Liver (tissue), 9 donors: ENCODE results near the gene F8. TPM values are rescaled to one million over a fixed set of nuclear protein-coding genes. Genes with fewer than 3 reads are reported as not detected.

Source experiments
- DNase-seq: peaks from one replicate; pipeline ENCODE4 v3.0.0-alpha.2; 2017; ENCODE audit warnings: low spot score
- H3K27ac ChIP-seq, 2 donors: one replicate each; pipeline ENCODE4 v1.7.0; 2013; ENCODE audit warnings: inconsistent platforms in 2 of 2, low read length in 2 of 2, control low read depth in 1 of 2, low read depth in 1 of 2, mild to moderate bottlenecking in 1 of 2
- H3K27me3 ChIP-seq, 4 donors: one replicate each; pipeline versions ENCODE4 v1.6.1 to v1.7.0; 2013; ENCODE audit warnings: low read length in 3 of 4, inconsistent platforms in 1 of 4, mild to moderate bottlenecking in 1 of 4, moderate library complexity in 1 of 4; ENCODE audit not compliant: control insufficient read depth in 4 of 4, insufficient read depth in 4 of 4
- H3K36me3 ChIP-seq, 4 donors: one replicate each; pipeline versions ENCODE4 v1.6.1 to v1.7.0; 2013; ENCODE audit warnings: low read length in 3 of 4, mild to moderate bottlenecking in 3 of 4, low read depth in 1 of 4, moderate library complexity in 1 of 4; ENCODE audit not compliant: control insufficient read depth in 4 of 4, insufficient read depth in 3 of 4
- H3K4me1 ChIP-seq, 4 donors: one replicate each; pipeline versions ENCODE4 v1.6.1 to v1.7.0; 2013; ENCODE audit warnings: low read length in 3 of 4, mild to moderate bottlenecking in 3 of 4, moderate library complexity in 1 of 4; ENCODE audit not compliant: control insufficient read depth in 4 of 4, insufficient read depth in 4 of 4
- H3K4me3 ChIP-seq, 3 donors: one replicate each; pipeline versions ENCODE4 v1.6.1 to v1.7.0; 2013; ENCODE audit warnings: low read length in 3 of 3, control low read depth in 1 of 3, low read depth in 1 of 3, mild to moderate bottlenecking in 1 of 3
- H3K9ac ChIP-seq, 2 donors: one replicate each; pipeline ENCODE4 v1.7.0; 2013; ENCODE audit warnings: low read length in 2 of 2, mild to moderate bottlenecking in 2 of 2, moderate library complexity in 2 of 2, control low read depth in 1 of 2, low read depth in 1 of 2
- H3K9me3 ChIP-seq, 4 donors: one replicate each; pipeline versions ENCODE4 v1.6.1 to v1.7.0; 2013; ENCODE audit warnings: low read length in 3 of 4; ENCODE audit not compliant: control insufficient read depth in 4 of 4
- ATF3 ChIP-seq: IDR thresholded peaks from 2 replicates; pipeline ENCODE4 v1.6.1; 2016; ENCODE audit warnings: antibody characterized with exemption
- EGR1 ChIP-seq, 2 donors: IDR thresholded peaks; 2 replicates each; pipeline ENCODE4 v1.6.1; 2016 to 2018; ENCODE audit warnings: antibody characterized with exemption in 2 of 2, low read depth in 2 of 2
- FOXA1 ChIP-seq: IDR thresholded peaks from 2 replicates; pipeline ENCODE4 v1.6.1; 2016; ENCODE audit warnings: antibody characterized with exemption
- HNF4A ChIP-seq, 2 donors: conservative IDR thresholded peaks; 2 replicates each; pipeline ENCODE4 v1.6.1; 2016; ENCODE audit warnings: antibody characterized with exemption in 2 of 2, mild to moderate bottlenecking in 2 of 2
- MAX ChIP-seq: IDR thresholded peaks from 2 replicates; pipeline ENCODE4 v1.6.1; 2016; ENCODE audit warnings: antibody characterized with exemption
- RAD21 ChIP-seq, 2 donors: IDR thresholded peaks; 2 replicates each; pipeline ENCODE4 v1.6.1; 2016; ENCODE audit warnings: antibody characterized with exemption in 2 of 2, mild to moderate bottlenecking in 2 of 2
- REST ChIP-seq: IDR thresholded peaks from 2 replicates; pipeline ENCODE4 v1.6.1; 2016; ENCODE audit warnings: antibody characterized with exemption, mild to moderate bottlenecking
- SP1 ChIP-seq: IDR thresholded peaks from 2 replicates; pipeline ENCODE4 v1.6.1; 2018; ENCODE audit warnings: antibody characterized with exemption, mild to moderate bottlenecking
- TAF1 ChIP-seq: conservative IDR thresholded peaks from 2 replicates; pipeline ENCODE4 v1.6.1; 2016; ENCODE audit warnings: antibody characterized with exemption, mild to moderate bottlenecking
- YY1 ChIP-seq: IDR thresholded peaks from 2 replicates; pipeline ENCODE4 v1.6.1; 2016; ENCODE audit warnings: antibody characterized with exemption, mild to moderate bottlenecking
- ZBTB33 ChIP-seq: IDR thresholded peaks from 2 replicates; pipeline ENCODE4 v1.6.1; 2016; ENCODE audit warnings: antibody characterized with exemption
- WGBS: extraction: QIAGEN DNeasy Blood & Tissue Kit; methylation state at CpG from one replicate; pipeline ENCODE4 v1.1.7; 2013; 5-methylcytosine and 5-hydroxymethylcytosine counted together
- polyA plus RNA-seq, 2 donors: library from polyadenylated mRNA; stranded (reverse) in 1 of 2; unstranded in 1 of 2; fragments of 200-250 nt in 1 of 2; fragments of >200 nt in 1 of 2; fragmentation: Nextera tagmentation in 1 of 2; extraction: Ambion mirVana in 1 of 2; gene quantifications; one replicate each; pipeline versions ENCODE4 v1.2.1 to v1.2.3, GENCODE V29; 2013 to 2015
- total RNA-seq, 2 donors: library from RNA; depleted of rRNA; stranded (reverse); fragments of >200 nt; gene quantifications; one replicate each; pipeline ENCODE4 v1.2.3, GENCODE V29; 2014
- donor health status: healthy.
- donor health status: healthy.
- donor health status: healthy.
- donor health status: healthy.
- donor health status: healthy.

Gene F8
- total and polyA plus RNA-seq, 4 donors = 8.0 to 22.3 (median 13.8) TPM

- H3K27ac ChIP-seq = no peak overlapping the region
- DNase-seq = no peak
- 89% methylated on average over 1 of the region's 1 CpG for WGBS
- no peak overlapping the region for H3K9ac ChIP-seq
- H3K4me1 ChIP-seq = peaks cover 0 to 5% (median 2%) of the 10 kb centered on the region in 4 donors
- H3K27me3 ChIP-seq = no peaks in the 10 kb centered on the region
- TF ChIP-seq RAD21 (IDR thresholded peaks at IDR 0.05) (no peak), REST (no peak), YY1 (no peak)
- H3K4me3 ChIP-seq = no peak overlapping the region
- H3K36me3 ChIP-seq = no peaks in the 10 kb centered on the region
- H3K9me3 ChIP-seq = peaks cover 0 to 5% (median 2%) of the 10 kb centered on the region in 4 donors
Observed at GRCh38 chrX:154809939-154810665, 212.4 kb downstream of the F8 start.

GRCh38 chrX:154806837-154807501 is 215.6 kb downstream of the F8 start:
- Histone ChIP-seq H3K4me1 (peaks cover 5 to 23% (median 17%) of the 10 kb centered on the region in 4 donors), H3K27me3 (no peaks in the 10 kb centered on the region), H3K36me3 (no peaks in the 10 kb centered on the region), H3K9ac (no peak overlapping the region), H3K9me3 (peaks cover 0 to 5% (median 2%) of the 10 kb centered on the region in 4 donors), H3K27ac (no peak overlapping the region), H3K4me3 (no peak overlapping the region)
- DNase-seq = no peak
- WGBS = 96% methylated on average over 5 of the region's 5 CpGs
- TF ChIP-seq TAF1 (no peak), FOXA1 (no peak), HNF4A (conservative IDR thresholded peaks at IDR 0.05) (no peak), SP1 (no peak), ATF3 (no peak), ZBTB33 (no peak), MAX (no peak), EGR1 (IDR thresholded peaks at IDR 0.05; ENCODE audit: low read depth in 2 of 2) (no peak)
